Uterus (tissue), 4 donors: ENCODE data around the gene METTL1. TPM values are rescaled to one million over a fixed set of nuclear protein-coding genes. Genes with fewer than 3 reads are reported as not detected.
A peak's percentile ranks its signal among the peaks of the same experiment; 100 is the strongest.

Experiments used
- DNase-seq, 2 donors: peaks; one replicate each; pipeline ENCODE4 v3.0.0-alpha.2; 2019 to 2020
- H3K27ac ChIP-seq, 2 donors: fragments of 200-600 bp; sonication (generic); 1 replicate in 1 of 2; 2 replicates in 1 of 2; pipeline ENCODE4 v1.5.1; 2016 to 2018
- H3K27me3 ChIP-seq, 2 donors: fragments of 200-600 bp; sonication (generic); one replicate each; pipeline ENCODE4 v1.5.1; 2018 to 2019; ENCODE audit warnings: control low read depth in 1 of 2
- H3K36me3 ChIP-seq, 2 donors: fragments of 200-600 bp; sonication (generic); one replicate each; pipeline ENCODE4 v1.5.1; 2019; ENCODE audit warnings: control low read depth in 1 of 2
- H3K4me1 ChIP-seq, 2 donors: fragments of 200-600 bp; sonication (generic); one replicate each; pipeline ENCODE4 v1.5.1; 2018 to 2019; ENCODE audit warnings: control low read depth in 1 of 2
- H3K4me3 ChIP-seq, 2 donors: fragments of 200-600 bp; sonication (generic); 1 replicate in 1 of 2; 2 replicates in 1 of 2; pipeline ENCODE4 v1.5.1; 2018 to 2019; ENCODE audit warnings: mild to moderate bottlenecking in 1 of 2
- H3K9me3 ChIP-seq, 2 donors: fragments of 200-600 bp; sonication (generic); one replicate each; pipeline ENCODE4 v1.5.1; 2019; ENCODE audit warnings: control low read depth in 1 of 2
- CTCF ChIP-seq, 4 experiments: fragments of 200-600 bp in 2 of 4; fragments of 450-650 bp in 2 of 4; sonication (generic) in 2 of 4; IDR thresholded peaks; one replicate each; pipeline ENCODE4 v1.5.1; 2016 to 2019; ENCODE audit warnings: antibody characterized with exemption in 4 of 4, mild to moderate bottlenecking in 2 of 4, moderate library complexity in 1 of 4
- POLR2A ChIP-seq, 2 donors: fragments of 450-650 bp; IDR thresholded peaks; one replicate each; pipeline ENCODE4 v1.6.1; 2016; ENCODE audit warnings: antibody characterized with exemption in 2 of 2, mild to moderate bottlenecking in 1 of 2, moderate library complexity in 1 of 2
- intact Hi-C: fragments of 100-400 bp; cut with DNase I; formaldehyde crosslinking; loops from one replicate; pipeline ENCODE4 v1.15.1; 2023; ENCODE audit warnings: low total_unique reads
- total RNA-seq, 4 donors: library from RNA; depleted of rRNA in 3 of 4; stranded (reverse); fragments of >200 nt in 3 of 4; gene quantifications; one replicate each; pipeline versions ENCODE4 v1.1.0 to v1.2.4, GENCODE V29; 2014 to 2023
- donor health status: DM: yes; HTN: yes; CAD: no.

The METTL1 gene
- total RNA-seq, 4 donors from 2014 or later = 5.1 to 22.4 (median 18.0) TPM

- TF ChIP-seq CTCF (IDR thresholded peaks at IDR 0.05) (peak; percentile 93 to 98 (median 97)), POLR2A (IDR thresholded peaks at IDR 0.05) (peak in 1 of 2 donors; percentile 54)
- Histone ChIP-seq H3K27me3 (no peaks in the 10 kb centered on the region), H3K9me3 (no peaks in the 10 kb centered on the region), H3K4me1 (no peaks in the 10 kb centered on the region), H3K36me3 (no peaks in the 10 kb centered on the region), H3K4me3 (peak within 1 kb of the TSS; percentile 68 to 91), H3K27ac (peak within 1 kb of the TSS; percentile 67 to 73)
- peak; percentile 95 to 97 for DNase-seq
- intact Hi-C loops = no loop called here
These were observed 10.9 kb upstream of the METTL1 start, which contains the start of gene TSFM for GRCh38 chr12:57782608-57783465. Gene TSFM (plus strand): TSS chr12:57782787. CDS start chr12:57782802, 15 bp downstream.

GRCh38 chr12:57782243-57782607 is 10.3 kb upstream of the METTL1 start:
- intact Hi-C loops = no loop called here
- no peaks in the 10 kb centered on the region for H3K9me3 ChIP-seq
- H3K4me3 ChIP-seq = peak overlapping the region in 1 of 2 donors; percentile 68
- DNase-seq = no peak
- no peaks in the 10 kb centered on the region for H3K27me3 ChIP-seq
- no peaks in the 10 kb centered on the region for H3K36me3 ChIP-seq
- no peak for TF ChIP-seq POLR2A (IDR thresholded peaks at IDR 0.05)
- TF ChIP-seq CTCF (IDR thresholded peaks at IDR 0.05) = no peak
- H3K4me1 ChIP-seq = no peaks in the 10 kb centered on the region
- H3K27ac ChIP-seq = no peak overlapping the region

GRCh38 chr12:57781801-57782200 is 9.9 kb upstream of the METTL1 start:
- DNase-seq = no peak
- no peaks in the 10 kb centered on the region for H3K36me3 ChIP-seq
- no peaks in the 10 kb centered on the region for H3K4me1 ChIP-seq
- no peaks in the 10 kb centered on the region for H3K9me3 ChIP-seq
- H3K27me3 ChIP-seq = no peaks in the 10 kb centered on the region
- H3K4me3 ChIP-seq = no peak overlapping the region
- intact Hi-C loops = no loop called here
- no peak overlapping the region for H3K27ac ChIP-seq
- no peak for TF ChIP-seq POLR2A (IDR thresholded peaks at IDR 0.05)
- no peak for TF ChIP-seq CTCF (IDR thresholded peaks at IDR 0.05)

- DNase-seq = no peak
- no peaks in the 10 kb centered on the region for H3K4me1 ChIP-seq
- TF ChIP-seq POLR2A (IDR thresholded peaks at IDR 0.05) = no peak
- TF ChIP-seq CTCF (IDR thresholded peaks at IDR 0.05) = no peak
- H3K9me3 ChIP-seq = no peaks in the 10 kb centered on the region
- H3K4me3 ChIP-seq = no peak overlapping the region
- no peaks in the 10 kb centered on the region for H3K36me3 ChIP-seq
- no peaks in the 10 kb centered on the region for H3K27me3 ChIP-seq
- intact Hi-C loops = no loop called here
- H3K27ac ChIP-seq = no peak overlapping the region
These were observed 9.3 kb upstream of the METTL1 start for GRCh38 chr12:57781244-57781643.

- intact Hi-C loops = no loop called here
These were observed 8.5 kb upstream of the METTL1 start for GRCh38 chr12:57780284-57780897.

More at GRCh38 chr12:57780284-57780897, 8.5 kb upstream of the METTL1 start:
- H3K27ac ChIP-seq = no peak overlapping the region
- DNase-seq = no peak
- TF ChIP-seq CTCF (IDR thresholded peaks at IDR 0.05) (no peak), POLR2A (IDR thresholded peaks at IDR 0.05) (no peak)
- H3K4me1 ChIP-seq = no peaks in the 10 kb centered on the region
- no peak overlapping the region for H3K4me3 ChIP-seq
- no peaks in the 10 kb centered on the region for H3K9me3 ChIP-seq
- H3K27me3 ChIP-seq = no peaks in the 10 kb centered on the region
- no peaks in the 10 kb centered on the region for H3K36me3 ChIP-seq
